Measurements from ENCODE around the gene RPS19BP1. TPM values are rescaled to one million over a fixed set of nuclear protein-coding genes. Genes with fewer than 3 reads are reported as not detected.

Gene RPS19BP1
- total RNA-seq, 2 donors from 2014 or later, result 65.5 to 70.3 TPM

DNA sequence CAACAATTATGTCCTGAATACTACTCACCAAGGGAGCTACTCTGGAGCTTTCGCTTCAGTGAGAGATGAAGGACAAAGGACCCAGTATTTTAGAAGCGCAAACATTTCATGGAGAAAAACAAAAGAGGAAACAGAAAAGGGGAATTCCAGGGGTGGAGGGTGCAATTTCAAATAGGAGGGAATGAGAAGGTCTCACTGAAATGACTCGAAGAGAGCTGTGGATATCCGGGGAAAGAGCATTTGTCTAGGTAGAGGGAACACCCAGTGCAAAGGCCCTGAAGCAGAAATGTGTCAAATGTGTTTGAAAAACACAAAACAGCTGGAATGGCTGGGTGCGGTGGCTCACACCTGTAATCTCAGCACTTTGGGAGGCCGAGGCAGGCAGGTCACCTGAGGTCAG, 2.4 kb downstream of the RPS19BP1 start:
- Histone ChIP-seq H3K4me1 (ENCODE audit: control insufficient read depth, insufficient read depth, low read length) (peaks cover 22% of the 10 kb centered on the region), H3K36me3 (ENCODE audit: control insufficient read depth, insufficient read depth, low read length) (peaks cover 39% of the 10 kb centered on the region), H3K27me3 (ENCODE audit: control insufficient read depth, insufficient read depth, low read length, poor library complexity, severe bottlenecking) (no peaks in the 10 kb centered on the region), H3K9ac (ENCODE audit: extremely low read depth, low read length, poor library complexity, severe bottlenecking) (no peak overlapping the region), H3K27ac (ENCODE audit: low read depth, low read length) (no peak overlapping the region), H3K4me3 (ENCODE audit: low read length) (no peak overlapping the region), H3K9me3 (ENCODE audit: control insufficient read depth, low read length) (no peaks in the 10 kb centered on the region)
- TF ChIP-seq, protein P1, sequence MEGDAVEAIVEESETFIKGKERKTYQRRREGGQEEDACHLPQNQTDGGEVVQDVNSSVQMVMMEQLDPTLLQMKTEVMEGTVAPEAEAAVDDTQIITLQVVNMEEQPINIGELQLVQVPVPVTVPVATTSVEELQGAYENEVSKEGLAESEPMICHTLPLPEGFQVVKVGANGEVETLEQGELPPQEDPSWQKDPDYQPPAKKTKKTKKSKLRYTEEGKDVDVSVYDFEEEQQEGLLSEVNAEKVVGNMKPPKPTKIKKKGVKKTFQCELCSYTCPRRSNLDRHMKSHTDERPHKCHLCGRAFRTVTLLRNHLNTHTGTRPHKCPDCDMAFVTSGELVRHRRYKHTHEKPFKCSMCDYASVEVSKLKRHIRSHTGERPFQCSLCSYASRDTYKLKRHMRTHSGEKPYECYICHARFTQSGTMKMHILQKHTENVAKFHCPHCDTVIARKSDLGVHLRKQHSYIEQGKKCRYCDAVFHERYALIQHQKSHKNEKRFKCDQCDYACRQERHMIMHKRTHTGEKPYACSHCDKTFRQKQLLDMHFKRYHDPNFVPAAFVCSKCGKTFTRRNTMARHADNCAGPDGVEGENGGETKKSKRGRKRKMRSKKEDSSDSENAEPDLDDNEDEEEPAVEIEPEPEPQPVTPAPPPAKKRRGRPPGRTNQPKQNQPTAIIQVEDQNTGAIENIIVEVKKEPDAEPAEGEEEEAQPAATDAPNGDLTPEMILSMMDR (conservative IDR thresholded peaks at IDR 0.05), result no peak
- Mint-ChIP-seq H3K9me3 (no peaks in the 10 kb centered on the region), H3K36me3 (ENCODE audit: low read depth) (peaks cover 34% of the 10 kb centered on the region), H3K4me1 (peaks cover 47% of the 10 kb centered on the region), H3K4me3 (no peak overlapping the region), H3K27me3 (ENCODE audit: insufficient read depth) (no peaks in the 10 kb centered on the region), H3K27ac (peak overlapping the region; percentile 44)
- DNase-seq, result no peak
- WGBS, 2 experiments (ENCODE audit: insufficient coverage in 1 of 2, insufficient read length in 1 of 2), result 95 to 98% methylated on average over 5 to 6 of the region's 6 CpGs

DNA sequence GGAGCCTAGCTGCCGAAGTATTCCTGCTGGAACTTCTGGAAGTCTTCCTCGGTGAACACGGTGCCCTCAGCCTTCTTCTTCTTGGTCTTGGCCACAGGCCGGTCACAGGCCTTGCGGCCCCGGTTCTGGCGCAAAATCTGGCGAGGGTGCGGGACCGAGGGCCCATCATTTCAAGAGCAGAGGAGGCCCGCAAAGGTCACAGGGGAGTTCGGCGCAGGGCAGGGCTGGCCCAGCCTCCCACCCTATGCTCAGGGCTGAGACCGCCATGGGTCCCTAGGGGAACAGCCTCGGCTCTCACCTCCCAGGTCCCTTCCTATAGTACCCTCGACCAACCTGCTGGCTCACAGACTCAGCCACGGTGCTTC, 3.1 kb downstream of the RPS19BP1 start:
- H3K4me3 Mint-ChIP-seq, result no peak overlapping the region
- H3K27me3 ChIP-seq (ENCODE audit: control insufficient read depth, insufficient read depth, low read length, poor library complexity, severe bottlenecking), result no peaks in the 10 kb centered on the region
- WGBS, 2 experiments (ENCODE audit: insufficient coverage in 1 of 2, insufficient read length in 1 of 2), result 71 to 78% methylated on average over 15 to 17 of the region's 17 CpGs
- no peak overlapping the region for H3K27ac ChIP-seq (ENCODE audit: low read depth, low read length)
- no peaks in the 10 kb centered on the region for H3K9me3 ChIP-seq (ENCODE audit: control insufficient read depth, low read length)
- H3K4me1 Mint-ChIP-seq, result peaks cover 47% of the 10 kb centered on the region
- no peaks in the 10 kb centered on the region for H3K27me3 Mint-ChIP-seq (ENCODE audit: insufficient read depth)
- no peaks in the 10 kb centered on the region for H3K9me3 Mint-ChIP-seq
- H3K36me3 ChIP-seq (ENCODE audit: control insufficient read depth, insufficient read depth, low read length), result peaks cover 40% of the 10 kb centered on the region
- peaks cover 41% of the 10 kb centered on the region for H3K36me3 Mint-ChIP-seq (ENCODE audit: low read depth)
- no peak overlapping the region for H3K4me3 ChIP-seq (ENCODE audit: low read length)
- TF ChIP-seq, protein P1 (conservative IDR thresholded peaks at IDR 0.05), result peak; percentile 4
- no peak for DNase-seq
- peak overlapping the region; percentile 55 for H3K27ac Mint-ChIP-seq
- no peak overlapping the region for H3K9ac ChIP-seq (ENCODE audit: extremely low read depth, low read length, poor library complexity, severe bottlenecking)
- peaks cover 19% of the 10 kb centered on the region for H3K4me1 ChIP-seq (ENCODE audit: control insufficient read depth, insufficient read depth, low read length)

DNA sequence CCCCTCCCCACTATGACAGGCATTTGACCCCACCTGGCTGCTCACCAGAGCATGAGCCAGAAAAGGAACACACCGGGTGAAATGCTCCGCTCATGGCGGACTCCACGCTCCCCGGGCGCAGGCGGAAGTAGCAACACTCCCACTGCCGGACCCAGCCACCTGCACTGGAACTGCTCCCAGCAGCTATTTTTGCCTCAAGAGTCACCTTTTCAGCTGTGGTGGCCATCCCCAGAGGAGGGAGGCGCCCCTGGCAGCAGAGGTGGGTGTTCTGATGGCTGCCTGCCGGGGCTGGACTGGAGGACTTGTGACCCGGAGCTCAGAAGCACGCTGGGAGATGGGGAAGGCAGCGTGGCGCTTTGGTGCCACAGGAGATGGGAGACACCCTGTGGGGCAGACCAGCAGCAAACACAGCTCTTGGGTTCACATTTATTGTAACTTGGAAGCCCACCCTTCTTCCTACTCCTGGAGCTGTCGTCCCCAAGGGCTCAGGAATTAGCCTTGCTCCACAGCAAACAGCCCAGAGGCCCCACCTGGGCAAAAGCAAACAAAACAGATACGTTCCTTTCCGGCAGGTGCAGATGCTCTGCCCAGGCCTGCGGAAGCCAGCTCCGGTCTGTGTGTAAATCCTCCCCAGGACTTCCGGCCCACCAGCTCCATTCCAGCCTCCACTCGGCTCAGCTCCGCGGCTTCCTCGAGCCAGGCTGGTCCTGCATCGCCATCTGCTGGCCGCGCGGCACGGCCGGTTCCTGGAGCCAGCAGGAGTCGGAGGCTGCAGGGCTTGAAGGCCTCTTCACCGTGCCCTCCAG, 3.7 kb downstream of the RPS19BP1 start:
- no peaks in the 10 kb centered on the region for H3K27me3 ChIP-seq (ENCODE audit: control insufficient read depth, insufficient read depth, low read length, poor library complexity, severe bottlenecking)
- 46 to 50% methylated on average over 25 to 32 of the region's 32 CpGs for WGBS, 2 experiments (ENCODE audit: insufficient coverage in 1 of 2, insufficient read length in 1 of 2)
- H3K27me3 Mint-ChIP-seq (ENCODE audit: insufficient read depth), result no peaks in the 10 kb centered on the region
- H3K4me3 ChIP-seq (ENCODE audit: low read length), result no peak overlapping the region
- TF ChIP-seq, protein P1 (conservative IDR thresholded peaks at IDR 0.05), result peak; percentile 97
- H3K4me1 ChIP-seq (ENCODE audit: control insufficient read depth, insufficient read depth, low read length), result peaks cover 13% of the 10 kb centered on the region
- H3K9me3 Mint-ChIP-seq, result no peaks in the 10 kb centered on the region
- H3K36me3 Mint-ChIP-seq (ENCODE audit: low read depth), result peaks cover 46% of the 10 kb centered on the region
- peak overlapping the region; percentile 30 for H3K27ac ChIP-seq (ENCODE audit: low read depth, low read length)
- H3K9me3 ChIP-seq (ENCODE audit: control insufficient read depth, low read length), result no peaks in the 10 kb centered on the region
- H3K4me1 Mint-ChIP-seq, result peaks cover 41% of the 10 kb centered on the region
- no peak overlapping the region for H3K4me3 Mint-ChIP-seq
- H3K27ac Mint-ChIP-seq, result peak overlapping the region; percentile 55
- no peak overlapping the region for H3K9ac ChIP-seq (ENCODE audit: extremely low read depth, low read length, poor library complexity, severe bottlenecking)
- peaks cover 46% of the 10 kb centered on the region for H3K36me3 ChIP-seq (ENCODE audit: control insufficient read depth, insufficient read depth, low read length)
- peak; percentile 98 for DNase-seq
